Thoracic aorta (tissue), 2 donors: Measurements from ENCODE around the gene CACNA1G. TPM values are rescaled to one million over a fixed set of nuclear protein-coding genes. Genes with fewer than 3 reads are reported as not detected.

ENCODE experiments used
- ATAC-seq: fragments of 150-250 bp; one replicate; pipeline ENCODE4 v1.8.0; 2017; ENCODE audit warnings: low read depth; ENCODE audit not compliant: insufficient number of reproducible peaks, low FRiP score
- DNase-seq: peaks from one replicate; pipeline ENCODE4 v3.0.0-alpha.2; 2020; ENCODE audit warnings: low spot score
- H3K27ac ChIP-seq, 2 donors: fragments of 200-600 bp; sonication (generic); 1 replicate in 1 of 2; 2 replicates in 1 of 2; pipeline ENCODE4 v1.5.1; 2016; ENCODE audit warnings: mild to moderate bottlenecking in 2 of 2, moderate library complexity in 2 of 2
- H3K27me3 ChIP-seq: fragments of 200-600 bp; sonication (generic); replicated peaks from 2 replicates; pipeline ENCODE4 v1.6.0; 2016; ENCODE audit warnings: mild to moderate bottlenecking; ENCODE audit not compliant: insufficient read depth
- H3K36me3 ChIP-seq: fragments of 200-600 bp; sonication (generic); one replicate; pipeline ENCODE4 v1.5.1; 2016
- H3K4me1 ChIP-seq, 2 donors: fragments of 200-600 bp; sonication (generic); 1 replicate in 1 of 2; 2 replicates in 1 of 2; pipeline versions ENCODE4 v1.5.1 to v1.6.0; 2016; ENCODE audit warnings: low read depth in 2 of 2, mild to moderate bottlenecking in 1 of 2; ENCODE audit not compliant: control insufficient read depth in 1 of 2
- H3K4me3 ChIP-seq: fragments of 200-600 bp; sonication (generic); 2 replicates; pipeline ENCODE4 v1.5.1; 2016; ENCODE audit warnings: mild to moderate bottlenecking
- H3K9me3 ChIP-seq: fragments of 200-600 bp; sonication (generic); 2 replicates; pipeline ENCODE4 v1.5.1; 2016
- CTCF ChIP-seq: fragments of 200-600 bp; sonication (generic); IDR thresholded peaks from one replicate; pipeline ENCODE4 v1.5.1; 2019; ENCODE audit warnings: antibody characterized with exemption
- total RNA-seq, 2 donors: library from RNA; depleted of rRNA; stranded (reverse); fragments of >200 nt; gene quantifications; one replicate each; pipeline versions ENCODE4 v1.1.0 to v1.2.3, GENCODE V29; 2016

CACNA1G gene
- total RNA-seq, 2 donors from 2014 or later: 0.27 to 2.3 TPM

DNA sequence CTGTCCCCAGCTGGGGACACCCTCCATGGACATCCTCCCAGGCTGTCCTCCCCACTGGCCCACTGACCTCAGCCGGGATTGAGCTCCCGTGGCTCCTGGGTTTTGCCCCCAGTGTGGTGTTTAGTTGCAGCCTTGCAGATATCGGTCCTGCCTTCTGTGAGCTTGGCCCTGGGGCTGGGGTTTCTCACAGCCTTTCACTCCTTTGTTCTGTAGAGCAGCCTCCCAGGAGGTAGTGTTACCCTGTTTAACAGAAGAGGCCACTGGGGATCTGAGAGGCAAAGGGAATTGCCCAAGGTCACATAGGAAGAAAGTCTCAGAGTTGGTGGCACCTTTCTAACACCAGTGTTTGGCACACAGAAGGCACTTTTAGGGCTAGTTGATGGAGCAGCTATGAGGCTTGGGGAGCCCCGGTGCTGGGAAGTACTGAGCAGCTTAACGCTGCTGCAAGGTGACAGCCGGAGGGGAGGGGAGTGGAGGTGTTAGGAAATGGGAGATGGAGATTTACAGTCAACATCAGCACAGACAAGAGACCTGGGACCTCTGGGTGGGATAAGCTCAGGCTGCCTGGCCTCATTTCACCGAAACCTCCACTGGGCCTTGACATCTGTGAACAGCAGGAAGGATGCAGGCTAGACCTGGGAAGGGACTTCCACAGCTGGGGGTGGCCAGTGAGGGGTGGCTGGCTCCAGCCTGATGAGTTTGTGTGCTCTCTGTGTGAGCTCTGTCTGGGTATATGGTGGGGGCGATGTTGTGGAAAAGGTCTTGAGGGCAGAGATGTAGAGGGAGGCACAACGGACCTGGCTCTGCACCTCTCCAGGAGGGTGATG lies 26.1 kb downstream of the CACNA1G start:
- DNase-seq: no peak
- Histone ChIP-seq H3K27ac (no peak overlapping the region), H3K27me3 (no peaks in the 10 kb centered on the region), H3K4me3 (no peak overlapping the region), H3K4me1 (peaks cover 8 to 29% of the 10 kb centered on the region in 2 donors), H3K9me3 (no peaks in the 10 kb centered on the region), H3K36me3 (no peaks in the 10 kb centered on the region)
- TF ChIP-seq CTCF: no peak
- ATAC-seq: no peak

DNA sequence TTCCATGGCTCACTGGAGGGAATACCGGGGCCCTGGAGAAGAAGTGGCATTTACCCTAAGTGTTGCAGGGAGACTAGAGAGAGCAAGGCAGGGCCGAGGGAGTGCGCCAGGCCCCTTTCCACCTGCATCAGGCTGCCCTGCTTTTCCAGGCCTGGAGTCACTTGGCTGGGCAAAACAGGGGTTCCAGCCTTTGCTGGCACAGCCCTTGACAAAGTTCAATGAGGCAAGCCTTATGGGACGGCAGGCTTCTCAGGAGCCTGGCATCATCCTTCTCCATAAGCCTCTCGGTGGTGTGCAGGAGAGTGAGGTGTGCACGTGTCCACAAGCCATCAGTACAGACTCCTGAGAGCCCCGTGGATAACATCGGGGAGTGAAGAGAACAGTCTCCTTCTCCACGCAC lies 27.1 kb downstream of the CACNA1G start:
- Histone ChIP-seq H3K4me3 (no peak overlapping the region), H3K27ac (no peak overlapping the region), H3K27me3 (no peaks in the 10 kb centered on the region), H3K9me3 (no peaks in the 10 kb centered on the region), H3K4me1 (peaks cover 8 to 31% of the 10 kb centered on the region in 2 donors), H3K36me3 (no peaks in the 10 kb centered on the region)
- DNase-seq (no peak), ATAC-seq (no peak)
- no peak for TF ChIP-seq CTCF

- no peak for TF ChIP-seq CTCF
- ATAC-seq: no peak
- H3K36me3 ChIP-seq: no peaks in the 10 kb centered on the region
- peaks cover 8 to 41% of the 10 kb centered on the region in 2 donors for H3K4me1 ChIP-seq
- no peak overlapping the region for H3K4me3 ChIP-seq
- no peak overlapping the region for H3K27ac ChIP-seq
- H3K27me3 ChIP-seq: no peaks in the 10 kb centered on the region
- no peak for DNase-seq
- no peaks in the 10 kb centered on the region for H3K9me3 ChIP-seq
Measured at GRCh38 chr17:50588391-50589049, 28.0 kb downstream of the CACNA1G start.

DNA sequence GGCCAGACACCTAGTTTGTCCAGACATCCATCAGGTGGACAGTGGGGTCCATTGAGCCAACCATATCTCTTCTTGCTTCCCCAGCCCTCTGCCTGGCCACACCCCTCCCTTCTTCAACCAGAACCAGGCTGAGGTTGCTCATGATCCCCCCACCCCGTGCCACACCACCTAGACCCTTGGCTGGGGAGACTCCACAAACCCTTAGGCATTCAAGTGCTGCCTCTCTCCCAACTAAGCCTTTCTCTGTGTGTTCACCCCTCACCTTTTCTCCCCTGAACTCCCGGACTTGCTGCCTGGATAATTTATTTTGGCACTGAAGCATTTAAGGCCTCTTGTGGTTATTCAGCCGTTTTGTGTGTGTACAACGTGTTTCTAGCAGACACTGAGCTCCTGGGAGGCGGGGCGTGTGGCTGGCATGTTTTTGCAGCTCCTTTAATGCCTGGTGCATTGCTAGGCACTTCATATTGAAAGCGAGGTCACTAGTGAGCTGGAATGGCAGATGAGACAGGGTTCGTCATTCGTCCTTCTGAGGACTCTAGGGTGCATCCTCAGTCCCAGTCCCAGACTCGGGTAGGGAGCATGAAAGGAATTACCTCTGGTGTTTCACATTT lies 28.7 kb downstream of the CACNA1G start:
- no peaks in the 10 kb centered on the region for H3K36me3 ChIP-seq
- no peak for DNase-seq
- no peaks in the 10 kb centered on the region for H3K27me3 ChIP-seq
- no peak for ATAC-seq
- peaks cover 8 to 42% of the 10 kb centered on the region in 2 donors for H3K4me1 ChIP-seq
- no peak overlapping the region for H3K4me3 ChIP-seq
- no peak overlapping the region for H3K27ac ChIP-seq
- no peak for TF ChIP-seq CTCF
- H3K9me3 ChIP-seq: no peaks in the 10 kb centered on the region
